Dendritic cell treated with granulocyte-macrophage colony-stimulating factor and Interleukin-4, amounts not matched to agents 40 ng/mL and 50 ng/mL, for 4 days (primary cell): ENCODE results near the gene FMR1.

ENCODE experiments used
- H3K27ac Mint-ChIP-seq: one replicate; pipeline ENCODE4 v1.8.0; 2022; ENCODE audit warnings: mild to moderate bottlenecking, mixed read lengths
- H3K27me3 Mint-ChIP-seq: one replicate; pipeline ENCODE4 v1.8.0; 2022; ENCODE audit warnings: mild to moderate bottlenecking, mixed read lengths
- H3K36me3 Mint-ChIP-seq: one replicate; pipeline ENCODE4 v1.8.0; 2022; ENCODE audit warnings: low read depth, mixed read lengths
- H3K4me1 Mint-ChIP-seq: one replicate; pipeline ENCODE4 v1.8.0; 2022; ENCODE audit warnings: low read depth, mixed read lengths
- H3K4me3 Mint-ChIP-seq: one replicate; pipeline ENCODE4 v1.8.0; 2022; ENCODE audit warnings: mild to moderate bottlenecking, moderate library complexity, mixed read lengths
- H3K9me3 Mint-ChIP-seq: one replicate; pipeline ENCODE4 v1.8.0; 2022; ENCODE audit warnings: mixed read lengths
- intact Hi-C: fragments of 100-400 bp; cut with micrococcal nuclease; formaldehyde crosslinking; loops from one replicate; pipeline ENCODE4 v1.15.0; 2022

FMR1 gene

DNA sequence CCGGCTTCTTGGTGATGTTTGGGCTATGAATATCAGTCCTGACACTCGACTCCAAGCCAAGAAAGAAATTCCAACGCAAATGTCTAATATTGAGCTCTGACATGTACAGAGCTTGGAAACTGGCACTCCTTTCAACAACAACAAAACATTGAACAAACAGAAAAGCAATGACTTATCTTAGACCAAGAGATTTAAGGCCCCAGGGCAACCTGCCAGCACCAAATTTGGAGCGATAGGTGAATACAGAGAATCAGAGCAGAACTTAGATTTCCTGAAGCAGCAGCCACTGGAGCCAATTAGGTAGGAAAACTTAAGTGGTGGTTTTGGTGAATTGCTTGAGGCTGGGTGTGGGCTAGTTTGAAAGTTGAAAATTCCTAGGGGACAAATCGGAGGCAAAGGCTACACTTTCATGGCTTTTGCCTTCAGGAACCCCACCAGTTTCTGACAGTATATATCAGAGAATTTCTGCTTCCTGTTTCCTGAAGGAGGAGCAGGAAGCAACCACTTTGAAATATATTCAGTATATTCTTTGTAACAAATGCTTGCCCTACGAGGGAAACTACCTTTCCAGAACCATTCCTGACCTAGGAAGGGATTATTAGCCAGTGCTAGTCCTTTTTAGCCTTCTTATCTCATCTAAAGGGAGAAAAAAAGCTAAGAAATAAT, 10.1 kb upstream of the FMR1 start:
- Mint-ChIP-seq H3K27ac (no peak overlapping the region), H3K4me1 (no peaks in the 10 kb centered on the region), H3K36me3 (no peaks in the 10 kb centered on the region), H3K9me3 (no peaks in the 10 kb centered on the region), H3K4me3 (no peak overlapping the region), H3K27me3 (no peaks in the 10 kb centered on the region)
- intact Hi-C loops: no loop called here

DNA sequence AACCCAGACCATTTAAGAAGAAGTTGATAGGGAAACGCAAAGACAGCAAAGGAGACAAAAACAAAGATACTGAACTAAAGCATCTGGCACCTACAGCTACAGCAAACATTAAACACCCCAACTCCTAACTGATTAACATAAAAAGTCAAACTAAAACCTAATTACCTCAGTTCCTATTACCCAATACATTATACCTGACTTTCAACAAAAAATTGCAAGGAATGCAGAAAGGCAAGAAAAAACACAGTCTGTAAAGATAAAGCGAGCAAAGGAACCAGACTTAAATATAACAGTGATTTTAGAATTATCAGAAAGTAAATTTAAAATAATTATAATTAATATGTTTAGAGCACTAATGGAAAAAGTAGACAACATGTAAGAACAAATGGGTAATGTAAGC, 9.4 kb upstream of the FMR1 start:
- Mint-ChIP-seq H3K36me3 (no peaks in the 10 kb centered on the region), H3K9me3 (no peaks in the 10 kb centered on the region), H3K27ac (no peak overlapping the region), H3K4me1 (no peaks in the 10 kb centered on the region), H3K27me3 (no peaks in the 10 kb centered on the region), H3K4me3 (no peak overlapping the region)
- intact Hi-C loops: no loop called here

DNA sequence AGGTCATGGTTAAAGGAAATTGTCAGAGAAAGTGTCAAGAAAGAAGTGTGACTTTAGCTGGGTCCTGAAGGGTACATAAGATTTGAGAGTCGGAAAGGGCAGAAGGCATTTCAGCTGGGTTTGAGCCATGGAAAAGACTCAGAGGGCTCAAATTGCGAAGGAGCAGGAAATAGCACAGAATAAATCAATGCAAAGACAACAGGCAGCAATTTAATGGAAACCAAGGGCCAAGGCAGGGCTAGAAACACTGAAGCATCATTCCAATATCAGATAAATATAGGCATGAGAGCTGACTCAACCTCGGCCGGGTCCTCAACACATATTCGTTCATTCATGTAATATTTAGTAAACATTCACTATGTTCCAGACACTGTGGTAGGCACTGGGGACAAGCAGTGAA, 3.6 kb upstream of the FMR1 start:
- peaks cover 5% of the 10 kb centered on the region for H3K4me1 Mint-ChIP-seq
- peaks cover 9% of the 10 kb centered on the region for H3K36me3 Mint-ChIP-seq
- H3K27ac Mint-ChIP-seq: no peak overlapping the region
- H3K9me3 Mint-ChIP-seq: no peaks in the 10 kb centered on the region
- H3K4me3 Mint-ChIP-seq: no peak overlapping the region
- H3K27me3 Mint-ChIP-seq: no peaks in the 10 kb centered on the region
- intact Hi-C loops: no loop called here

- H3K4me1 Mint-ChIP-seq: peaks cover 5% of the 10 kb centered on the region
- peaks cover 9% of the 10 kb centered on the region for H3K36me3 Mint-ChIP-seq
- no peak overlapping the region for H3K4me3 Mint-ChIP-seq
- H3K27me3 Mint-ChIP-seq: no peaks in the 10 kb centered on the region
- no peak overlapping the region for H3K27ac Mint-ChIP-seq
- H3K9me3 Mint-ChIP-seq: no peaks in the 10 kb centered on the region
- intact Hi-C loops: no loop called here
Observed at GRCh38 chrX:147910607-147911006, 1.1 kb upstream of the FMR1 start.

GRCh38 chrX:147912093-147912801, 528 bp downstream of the FMR1 start:
- Mint-ChIP-seq H3K4me1 (peaks cover 14% of the 10 kb centered on the region), H3K9me3 (no peaks in the 10 kb centered on the region), H3K36me3 (peaks cover 9% of the 10 kb centered on the region), H3K4me3 (peak overlapping the region; percentile 91), H3K27me3 (no peaks in the 10 kb centered on the region), H3K27ac (peak overlapping the region; percentile 91)
- intact Hi-C loops: no loop called here

DNA sequence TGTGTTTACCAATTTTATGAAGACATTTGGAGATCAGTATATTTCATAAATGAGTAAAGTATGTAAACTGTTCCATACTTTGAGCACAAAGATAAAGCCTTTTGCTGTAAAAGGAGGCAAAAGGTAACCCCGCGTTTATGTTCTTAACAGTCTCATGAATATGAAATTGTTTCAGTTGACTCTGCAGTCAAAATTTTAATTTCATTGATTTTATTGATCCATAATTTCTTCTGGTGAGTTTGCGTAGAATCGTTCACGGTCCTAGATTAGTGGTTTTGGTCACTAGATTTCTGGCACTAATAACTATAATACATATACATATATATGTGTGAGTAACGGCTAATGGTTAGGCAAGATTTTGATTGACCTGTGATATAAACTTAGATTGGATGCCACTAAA, 1.9 kb downstream of the FMR1 start:
- Mint-ChIP-seq H3K4me3 (no peak overlapping the region), H3K4me1 (peaks cover 24% of the 10 kb centered on the region), H3K27me3 (no peaks in the 10 kb centered on the region), H3K9me3 (no peaks in the 10 kb centered on the region), H3K27ac (no peak overlapping the region), H3K36me3 (peaks cover 9% of the 10 kb centered on the region)
- intact Hi-C loops: no loop called here

- intact Hi-C loops: no loop called here
- peaks cover 9% of the 10 kb centered on the region for H3K36me3 Mint-ChIP-seq
- peaks cover 24% of the 10 kb centered on the region for H3K4me1 Mint-ChIP-seq
- no peaks in the 10 kb centered on the region for H3K27me3 Mint-ChIP-seq
- no peaks in the 10 kb centered on the region for H3K9me3 Mint-ChIP-seq
- no peak overlapping the region for H3K4me3 Mint-ChIP-seq
- no peak overlapping the region for H3K27ac Mint-ChIP-seq
Observed at GRCh38 chrX:147914591-147914990, 2.9 kb downstream of the FMR1 start.

- Mint-ChIP-seq H3K27ac (no peak overlapping the region), H3K9me3 (no peaks in the 10 kb centered on the region), H3K4me3 (no peak overlapping the region), H3K36me3 (peaks cover 9% of the 10 kb centered on the region), H3K27me3 (no peaks in the 10 kb centered on the region), H3K4me1 (peaks cover 30% of the 10 kb centered on the region)
- intact Hi-C loops: no loop called here
Observed at GRCh38 chrX:147916375-147916968, 4.8 kb downstream of the FMR1 start.

DNA sequence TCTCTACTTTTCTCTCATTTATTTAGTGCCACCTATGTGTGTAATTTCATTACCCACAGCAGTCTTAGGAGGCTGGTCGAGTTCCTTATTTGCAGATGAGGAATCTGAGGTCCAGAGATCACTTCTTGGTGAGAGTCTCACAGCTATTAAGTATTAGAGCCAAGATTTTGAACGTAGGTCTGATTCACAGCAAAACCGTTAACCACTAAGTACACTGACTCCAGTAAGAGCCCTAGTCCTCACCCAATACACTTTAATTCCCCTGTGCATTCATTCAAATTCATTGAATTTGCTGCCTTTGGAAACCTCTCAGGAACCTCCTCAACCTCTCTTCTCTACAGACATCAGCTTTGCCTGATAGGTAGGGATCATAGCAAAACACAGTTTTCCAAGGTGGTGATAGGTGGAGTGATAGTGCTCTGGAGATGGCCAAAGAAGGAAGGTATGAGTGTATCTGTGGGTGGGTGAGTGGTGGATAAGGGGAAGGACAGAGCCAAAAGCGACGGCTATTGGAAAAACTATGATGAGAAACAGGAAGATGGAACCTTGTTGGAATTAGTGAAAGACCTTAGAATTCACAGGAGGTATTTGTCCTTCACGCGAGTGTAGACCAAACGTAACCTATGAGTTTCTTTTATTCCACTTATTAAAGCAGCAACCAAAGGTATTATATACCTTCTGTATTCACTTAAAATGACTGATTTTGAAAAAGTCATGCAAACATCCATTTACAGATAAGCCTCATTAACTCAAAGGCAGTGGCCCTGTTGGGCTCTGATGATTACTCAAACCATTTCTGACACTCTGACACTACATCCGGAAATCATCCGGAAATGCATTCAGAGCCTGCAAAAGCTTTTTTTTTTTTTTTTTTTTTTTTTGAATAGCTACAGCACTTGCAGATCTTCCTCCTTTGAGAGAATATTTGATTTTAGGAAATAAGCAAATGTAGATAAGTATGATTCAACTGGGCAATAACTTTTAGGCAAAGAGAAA, 6.3 kb downstream of the FMR1 start:
- H3K4me3 Mint-ChIP-seq: no peak overlapping the region
- no peaks in the 10 kb centered on the region for H3K27me3 Mint-ChIP-seq
- H3K9me3 Mint-ChIP-seq: no peaks in the 10 kb centered on the region
- no peaks in the 10 kb centered on the region for H3K36me3 Mint-ChIP-seq
- intact Hi-C loops: no loop called here
- H3K27ac Mint-ChIP-seq: peak overlapping the region; percentile 37
- H3K4me1 Mint-ChIP-seq: peaks cover 29% of the 10 kb centered on the region

- intact Hi-C loops: no loop called here
- H3K27me3 Mint-ChIP-seq: no peaks in the 10 kb centered on the region
- H3K4me3 Mint-ChIP-seq: no peak overlapping the region
- H3K4me1 Mint-ChIP-seq: peaks cover 29% of the 10 kb centered on the region
- H3K27ac Mint-ChIP-seq: no peak overlapping the region
- H3K9me3 Mint-ChIP-seq: no peaks in the 10 kb centered on the region
- H3K36me3 Mint-ChIP-seq: no peaks in the 10 kb centered on the region
Observed at GRCh38 chrX:147920161-147920666, 8.5 kb downstream of the FMR1 start.

DNA sequence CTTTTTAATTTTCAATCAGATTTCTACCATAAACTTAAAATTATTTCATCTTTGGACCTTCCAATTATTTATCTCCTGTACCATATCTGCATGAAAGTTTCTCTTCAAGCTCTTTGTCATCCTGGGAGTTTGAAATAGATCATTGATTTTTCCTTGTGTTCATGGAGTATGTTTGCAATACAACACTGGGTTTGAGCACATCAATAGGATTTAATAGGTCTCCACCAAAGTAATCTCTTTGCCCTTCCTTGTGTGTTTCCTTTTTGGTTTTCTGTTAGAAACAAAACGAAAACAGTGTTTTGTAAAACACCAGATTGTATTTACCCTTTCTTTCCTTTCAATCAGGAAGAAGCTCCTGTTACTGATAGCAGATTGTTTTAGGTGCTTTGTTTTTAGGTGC, 11.9 kb downstream of the FMR1 start:
- H3K4me3 Mint-ChIP-seq: no peak overlapping the region
- H3K9me3 Mint-ChIP-seq: no peaks in the 10 kb centered on the region
- no peaks in the 10 kb centered on the region for H3K27me3 Mint-ChIP-seq
- no peak overlapping the region for H3K27ac Mint-ChIP-seq
- H3K4me1 Mint-ChIP-seq: peaks cover 10% of the 10 kb centered on the region
- peaks cover 24% of the 10 kb centered on the region for H3K36me3 Mint-ChIP-seq
- intact Hi-C loops: no loop called here

DNA sequence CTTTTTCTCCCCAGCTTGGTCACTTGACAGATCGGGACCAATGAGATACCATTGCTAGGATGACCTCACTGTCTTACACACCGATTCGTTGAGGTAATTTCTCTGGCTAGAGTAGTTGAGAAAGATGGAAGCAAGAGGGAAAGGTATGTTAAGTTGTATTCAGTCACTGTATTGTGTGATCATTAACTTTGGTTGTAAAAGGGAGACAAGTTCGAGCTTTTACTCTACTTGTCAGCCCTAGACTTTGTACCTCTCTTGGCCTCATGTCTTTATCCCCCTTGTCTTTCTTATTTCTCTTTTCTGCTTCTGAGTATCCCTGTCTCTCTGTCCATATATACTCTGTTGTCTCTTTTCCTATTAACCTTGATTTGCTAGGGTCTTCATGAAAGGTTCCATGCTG, 15.5 kb downstream of the FMR1 start:
- H3K4me1 Mint-ChIP-seq: no peaks in the 10 kb centered on the region
- H3K9me3 Mint-ChIP-seq: no peaks in the 10 kb centered on the region
- intact Hi-C loops: no loop called here
- no peaks in the 10 kb centered on the region for H3K27me3 Mint-ChIP-seq
- H3K4me3 Mint-ChIP-seq: no peak overlapping the region
- H3K27ac Mint-ChIP-seq: no peak overlapping the region
- peaks cover 42% of the 10 kb centered on the region for H3K36me3 Mint-ChIP-seq

DNA sequence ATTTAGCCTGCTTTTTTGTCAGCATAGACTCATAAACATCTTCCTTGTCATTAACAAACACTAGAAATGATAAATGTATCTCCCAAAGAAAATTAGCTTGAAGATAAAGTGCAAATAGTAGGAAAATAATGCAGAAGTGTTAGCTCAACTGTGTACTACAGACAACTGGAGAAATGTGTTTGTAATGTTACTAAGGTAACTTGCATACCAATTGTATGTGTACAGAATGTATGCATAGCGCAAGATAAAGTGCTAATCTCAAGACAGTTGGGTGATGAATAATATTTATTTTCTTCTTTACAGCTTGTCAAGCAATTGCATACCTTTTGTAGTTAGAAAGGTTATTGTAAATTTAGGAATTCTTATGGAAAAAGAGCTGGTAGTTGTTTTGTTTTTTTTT, 22.1 kb downstream of the FMR1 start:
- no peak overlapping the region for H3K27ac Mint-ChIP-seq
- H3K4me1 Mint-ChIP-seq: no peaks in the 10 kb centered on the region
- H3K36me3 Mint-ChIP-seq: peaks cover 47% of the 10 kb centered on the region
- H3K4me3 Mint-ChIP-seq: no peak overlapping the region
- H3K9me3 Mint-ChIP-seq: no peaks in the 10 kb centered on the region
- H3K27me3 Mint-ChIP-seq: no peaks in the 10 kb centered on the region
- intact Hi-C loops: loop anchor here (10.0 kb wide), 1 partner anchor 1541 kb away; no protein-coding TSS in a partner anchor
